Effector CD4-positive, alpha-beta T cell (primary cell): Measurements from ENCODE around the gene ETV6.

Experiments used
- DNase-seq: peaks from one replicate; pipeline ENCODE4 v3.0.0-alpha.2; 2020

Gene ETV6

DNA sequence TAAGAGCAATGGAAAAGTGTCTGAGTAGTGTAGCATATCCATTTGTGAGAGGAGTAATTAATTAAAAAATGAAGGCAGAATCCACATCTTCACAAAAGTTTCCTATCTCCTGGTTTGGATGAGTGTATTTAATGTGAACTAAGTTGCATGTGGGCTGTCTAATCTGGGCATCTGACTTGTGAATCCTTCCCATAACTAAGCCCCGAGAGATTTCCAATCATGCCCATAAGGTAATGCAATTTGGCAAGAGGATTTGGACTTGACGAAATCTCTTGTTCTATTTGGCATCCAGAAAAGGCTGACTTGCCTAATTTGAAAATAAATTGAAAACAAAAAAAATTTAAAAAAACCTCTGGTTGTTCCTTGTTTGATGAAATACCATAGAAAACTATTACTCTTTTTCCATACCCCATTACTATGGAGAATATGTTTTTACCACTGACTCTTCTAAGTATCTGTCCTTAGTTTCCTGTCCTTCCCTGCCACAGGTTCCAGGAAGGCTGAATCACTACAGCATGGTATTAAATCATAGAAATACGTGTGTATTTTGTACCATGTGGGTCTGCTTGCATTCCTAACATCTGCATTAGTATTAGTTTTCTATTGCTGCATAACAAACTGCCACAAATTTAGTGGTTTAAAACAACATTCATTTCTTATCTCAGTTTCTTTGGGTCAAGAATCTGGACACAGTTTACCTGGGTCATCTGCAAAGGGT, 48.4 kb downstream of the ETV6 start:
- no peak for DNase-seq

DNA sequence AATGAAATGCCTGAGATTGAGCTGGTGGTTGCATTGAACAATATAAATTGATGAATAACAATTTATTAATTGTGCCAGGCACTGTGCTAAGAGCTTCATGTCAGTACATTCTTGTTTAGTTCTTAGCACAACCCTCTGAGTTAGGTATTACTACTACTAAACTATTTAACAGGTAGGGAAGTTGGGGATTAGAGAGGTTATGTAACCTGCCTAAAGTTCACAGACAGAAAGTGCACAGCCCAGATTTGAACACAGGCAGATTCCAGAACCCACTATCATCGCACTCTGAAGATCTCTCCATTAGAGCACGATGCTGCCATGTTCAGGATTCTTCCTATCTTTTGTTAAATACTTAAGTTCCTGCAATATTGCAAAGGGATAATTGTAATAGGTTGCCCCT, 49.3 kb downstream of the ETV6 start:
- no peak for DNase-seq

- DNase-seq, result no peak
Observed at GRCh38 chr12:11701433-11701832, 52.0 kb downstream of the ETV6 start.

- DNase-seq, result no peak
Observed at GRCh38 chr12:11702959-11703358, 53.5 kb downstream of the ETV6 start.

- no peak for DNase-seq
Observed at GRCh38 chr12:11703378-11703777, 53.9 kb downstream of the ETV6 start.

DNA sequence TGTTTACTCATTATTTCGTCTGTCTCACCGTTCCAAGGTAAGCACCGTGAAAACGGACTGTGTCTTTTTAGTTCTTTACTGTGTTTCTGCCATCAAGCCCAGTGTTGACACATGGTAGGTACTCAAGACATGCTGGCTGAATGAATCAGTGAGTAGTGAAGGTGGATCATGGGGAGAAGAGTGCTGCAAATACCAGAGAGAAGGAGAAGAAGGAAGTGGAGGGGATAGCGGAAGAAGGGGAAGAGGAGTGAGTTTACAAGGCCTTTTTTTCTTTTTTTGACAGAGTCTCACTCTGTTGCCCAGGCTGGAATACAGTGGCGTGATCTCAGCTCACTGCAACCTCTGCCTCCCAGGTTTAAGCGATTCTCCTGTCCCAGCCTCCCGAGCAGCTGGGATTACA, 54.6 kb downstream of the ETV6 start:
- no peak for DNase-seq

DNA sequence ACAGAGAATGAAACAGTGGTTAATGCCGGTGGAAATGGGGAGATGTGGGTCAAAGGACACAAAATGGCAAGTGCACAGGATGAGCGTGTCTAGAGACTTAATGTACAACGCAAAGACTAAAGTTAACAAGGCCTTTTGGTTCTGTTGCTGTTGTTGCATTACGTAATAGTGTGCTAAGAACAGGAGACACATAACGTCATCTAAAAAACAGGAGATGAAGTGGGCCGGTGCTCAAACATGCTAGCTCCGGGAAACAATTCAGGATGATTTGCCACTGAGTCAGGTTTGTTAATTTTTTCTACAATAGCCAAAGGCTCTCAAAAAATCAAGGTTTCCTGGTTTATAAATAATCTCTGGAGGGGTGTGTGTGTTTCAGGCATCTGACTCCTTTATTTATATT, 55.5 kb downstream of the ETV6 start:
- DNase-seq, result no peak

GRCh38 chr12:11706509-11707379, 57.3 kb downstream of the ETV6 start:
- DNase-seq, result no peak

GRCh38 chr12:11707535-11707934, 58.1 kb downstream of the ETV6 start:
- DNase-seq, result no peak

DNA sequence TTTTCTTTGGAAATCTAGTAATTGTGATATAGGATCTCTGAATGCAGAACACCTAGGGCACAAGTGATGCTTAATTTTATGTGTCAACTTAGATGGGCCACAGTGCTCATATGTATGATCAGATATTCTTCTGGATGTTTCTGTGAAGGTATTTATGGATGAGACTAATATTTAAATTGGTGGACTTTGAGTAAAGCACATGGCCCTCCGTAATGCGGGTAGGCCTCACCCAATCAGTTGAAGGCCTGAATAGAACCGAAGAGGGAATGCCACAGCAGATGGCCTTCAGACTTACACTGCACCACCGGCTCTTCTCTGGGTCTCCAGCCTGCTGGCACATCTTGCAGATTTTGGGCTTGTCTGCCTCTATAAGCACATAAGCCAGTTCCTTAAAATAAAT, 60.0 kb downstream of the ETV6 start:
- no peak for DNase-seq

DNA sequence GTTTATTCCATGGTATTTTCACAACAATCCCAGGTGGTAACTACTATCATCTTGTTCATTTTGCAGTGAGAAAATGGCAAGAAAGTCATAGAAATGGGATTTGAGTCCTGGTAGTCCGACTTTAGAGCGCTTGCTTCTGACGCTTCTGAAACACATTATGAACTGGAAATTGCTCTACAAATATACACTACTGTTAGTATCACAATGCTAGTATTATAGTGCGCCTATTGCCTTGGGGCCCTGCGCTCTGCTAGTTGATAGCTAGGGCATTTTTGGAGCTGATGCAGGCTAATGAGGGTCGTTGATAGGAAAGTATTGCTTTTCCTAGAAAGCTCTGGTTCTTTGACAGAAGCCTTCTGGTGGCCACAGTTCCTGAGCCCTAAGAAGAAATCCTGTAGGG, 61.0 kb downstream of the ETV6 start:
- no peak for DNase-seq

DNA sequence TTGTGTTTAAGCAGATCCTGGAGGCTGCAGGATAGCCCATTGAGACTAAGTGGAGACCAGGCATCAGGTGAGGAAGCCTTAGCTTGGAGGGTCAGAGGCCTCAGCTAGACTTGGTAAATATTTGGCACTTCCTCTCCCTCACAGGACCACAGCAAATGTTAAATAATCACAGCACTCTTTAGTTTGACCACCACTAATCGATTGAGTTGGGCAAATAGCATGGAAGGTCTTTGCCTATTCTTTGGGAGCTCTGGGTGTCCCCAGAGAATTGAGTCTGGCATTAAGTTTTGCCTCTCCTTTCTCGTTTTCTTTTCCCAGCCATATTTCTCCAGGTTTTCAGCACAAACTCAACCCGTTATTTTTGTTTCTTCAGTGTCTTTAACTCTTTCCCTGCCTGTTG, 61.4 kb downstream of the ETV6 start:
- DNase-seq, result no peak

DNA sequence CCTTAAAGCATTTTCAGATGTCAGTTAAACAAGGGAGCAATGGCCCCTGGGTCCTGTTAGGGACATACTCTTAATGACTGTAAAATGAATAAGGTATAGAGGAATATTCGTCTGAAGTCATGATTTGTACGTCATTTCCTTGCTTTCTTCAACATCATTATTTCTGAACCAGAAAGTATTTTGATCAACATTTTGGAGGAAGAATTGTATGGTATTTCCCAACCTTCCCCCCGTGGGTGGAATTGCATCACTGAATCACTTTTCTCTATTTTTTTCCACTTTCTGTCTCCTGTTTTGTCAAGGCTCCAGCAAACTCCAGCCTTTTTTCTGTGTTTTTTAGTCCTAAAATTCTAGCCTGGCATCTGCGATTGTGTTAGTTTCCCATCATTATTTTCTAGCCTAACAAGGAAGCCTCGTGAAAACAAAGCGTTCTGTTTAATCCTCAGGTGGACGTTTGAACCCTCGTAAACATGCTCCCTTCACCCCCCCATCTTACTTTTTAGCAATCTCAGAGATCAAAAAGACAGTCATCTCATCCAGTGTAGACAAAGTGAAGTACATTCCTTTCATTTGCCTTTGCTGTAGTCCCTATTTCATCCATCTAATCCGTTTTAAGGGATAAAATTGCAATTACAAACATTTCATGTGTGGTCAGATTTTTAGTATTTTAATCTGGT, 62.3 kb downstream of the ETV6 start:
- DNase-seq, result no peak

GRCh38 chr12:11712491-11712890, 63.0 kb downstream of the ETV6 start:
- DNase-seq, result no peak

DNA sequence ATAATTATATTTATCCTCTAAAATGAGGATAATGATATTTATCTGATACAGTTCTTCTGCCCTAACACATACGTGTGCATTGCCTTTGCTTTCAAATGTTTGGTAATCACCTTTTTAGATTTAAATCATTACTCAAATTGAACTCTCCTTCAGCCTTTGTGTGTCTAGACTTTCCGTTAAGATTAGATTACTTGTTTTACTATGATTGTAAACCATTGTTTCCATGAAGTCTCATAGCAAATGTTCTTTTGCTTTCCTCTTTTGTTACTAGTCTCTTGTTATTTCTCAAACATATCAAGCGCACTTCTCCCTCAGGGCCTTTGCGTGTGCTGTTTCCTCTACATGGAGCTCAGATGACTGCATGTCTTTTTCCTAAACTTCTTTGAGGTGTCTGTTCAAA, 63.7 kb downstream of the ETV6 start:
- DNase-seq, result no peak

DNA sequence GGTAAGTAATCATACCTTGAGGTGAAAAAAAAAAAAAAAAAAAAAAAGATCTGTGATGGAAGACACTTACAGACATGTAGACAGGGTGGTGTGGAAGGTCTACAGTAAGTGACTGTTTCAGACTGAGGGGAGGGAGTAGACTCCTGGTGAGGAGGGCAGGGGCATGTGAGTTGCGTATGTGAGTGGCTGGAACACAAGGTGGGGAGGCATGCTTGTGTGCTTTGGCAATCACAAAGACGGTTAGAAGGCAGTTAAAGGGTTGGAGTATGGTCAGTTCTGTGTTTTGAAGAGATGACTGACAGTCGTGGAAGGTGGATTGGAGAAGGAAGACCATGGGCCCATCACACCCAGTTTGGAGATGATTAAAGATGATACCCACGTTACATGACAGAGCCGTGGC, 65.2 kb downstream of the ETV6 start:
- DNase-seq, result no peak

GRCh38 chr12:11715621-11716020, 66.1 kb downstream of the ETV6 start:
- DNase-seq, result no peak

- DNase-seq, result no peak
Observed at GRCh38 chr12:11716794-11717518, 67.5 kb downstream of the ETV6 start.

GRCh38 chr12:11717519-11717961, 68.1 kb downstream of the ETV6 start:
- DNase-seq, result no peak

DNA sequence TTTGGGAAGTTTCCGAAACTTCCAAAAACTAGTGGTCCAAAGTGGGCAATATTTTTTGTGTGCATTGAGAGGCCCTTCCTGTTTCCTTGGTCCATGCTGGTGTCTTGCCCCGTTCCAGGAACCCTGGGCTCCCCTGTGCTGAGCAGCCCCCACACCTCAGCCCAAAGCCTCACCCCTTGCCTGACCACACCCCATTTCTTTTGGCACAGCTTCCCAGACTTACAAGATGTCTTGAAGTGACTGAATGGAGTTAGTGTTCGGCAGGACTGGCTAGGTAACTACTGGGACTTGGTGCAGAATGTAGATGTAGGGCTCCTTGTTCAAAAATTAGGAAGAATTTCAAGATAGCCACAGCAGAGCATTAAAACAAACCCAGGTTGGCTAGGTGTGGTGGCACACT, 68.6 kb downstream of the ETV6 start:
- no peak for DNase-seq

GRCh38 chr12:11718768-11719253, 69.3 kb downstream of the ETV6 start:
- no peak for DNase-seq

DNA sequence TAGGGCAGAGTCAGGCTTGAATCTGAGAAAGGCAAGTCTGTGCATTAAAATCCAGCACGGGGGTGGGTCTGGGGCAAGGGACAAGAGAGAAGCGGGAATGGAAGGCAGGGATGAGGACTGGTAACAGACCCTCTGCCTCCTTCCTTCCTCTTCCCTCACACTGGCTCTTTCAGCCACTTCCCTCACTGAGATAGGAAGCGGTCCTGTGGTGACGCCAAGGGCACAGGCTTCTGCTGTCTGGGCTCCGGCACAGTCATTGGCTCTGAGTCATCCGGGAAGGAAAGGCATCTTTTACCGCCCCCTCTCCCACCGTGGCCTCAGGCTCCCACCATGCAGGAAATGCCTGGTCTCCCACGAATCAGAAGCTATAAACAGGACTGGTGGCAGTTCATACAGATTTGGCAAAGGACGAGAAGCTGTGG, 70.2 kb downstream of the ETV6 start:
- DNase-seq, result no peak

GRCh38 chr12:11722071-11722470, 72.6 kb downstream of the ETV6 start:
- no peak for DNase-seq
